GM18873 (cell line): ENCODE measurements around the gene MED8.

Experiments used
- ATAC-seq: cut with Tn5 transposase; IDR thresholded peaks from one replicate; pipeline ENCODE4 v1.9.1; 2021; ENCODE audit warnings: mild to moderate bottlenecking, moderate library complexity, moderate number of reproducible peaks; ENCODE audit not compliant: unreplicated experiment, low FRiP score

Gene MED8

DNA sequence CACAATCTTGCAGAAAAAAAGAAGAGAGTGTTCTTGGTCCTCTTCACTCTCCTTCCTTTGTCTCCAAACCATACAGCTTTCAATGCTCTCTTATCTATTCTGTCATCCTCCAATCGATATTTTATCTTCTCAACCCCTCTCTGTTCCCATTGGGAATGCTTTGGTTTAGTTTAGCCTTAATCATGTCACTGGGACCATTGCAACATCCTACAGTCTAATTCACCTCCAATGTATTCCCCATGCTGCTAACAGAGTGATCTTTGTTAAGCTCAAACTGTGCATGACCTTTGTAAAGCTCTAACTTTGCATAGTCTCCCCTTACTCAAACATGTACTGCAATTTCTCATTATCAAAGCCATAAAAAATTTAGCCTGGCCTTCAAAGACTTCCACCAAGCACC is 49.0 kb downstream of the MED8 start:
- ATAC-seq, result no peak

DNA sequence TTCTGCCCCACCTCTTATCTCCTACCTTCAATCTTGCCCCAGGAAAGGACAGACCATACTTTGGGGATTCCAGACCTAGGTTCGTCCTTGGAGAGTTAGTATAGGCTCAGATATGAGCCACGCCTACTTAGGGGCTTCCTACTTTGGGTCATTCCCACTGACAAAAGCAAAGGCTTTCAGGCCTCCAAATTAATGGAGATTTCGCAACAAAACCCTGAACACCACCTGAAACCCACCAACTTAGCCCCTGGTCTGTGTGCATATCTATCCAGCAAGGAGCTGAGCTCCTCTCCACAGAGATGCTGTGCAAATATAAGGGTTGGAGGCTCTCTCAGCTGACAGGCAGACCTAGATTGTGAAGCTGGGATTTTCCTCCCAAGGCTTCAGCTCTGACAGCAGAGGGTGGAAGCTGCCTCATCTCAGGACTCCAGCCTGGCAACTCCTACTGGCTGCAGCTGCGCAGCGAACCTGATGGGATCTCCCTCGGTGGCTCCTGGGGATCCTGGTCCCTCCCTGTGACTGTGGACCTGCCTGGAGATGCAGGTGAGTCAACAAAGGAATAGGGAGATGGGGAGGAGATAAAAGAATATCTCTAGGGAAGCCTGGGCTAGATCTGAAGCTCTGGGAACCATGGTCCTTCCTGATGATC is 49.9 kb downstream of the MED8 start:
- ATAC-seq, result no peak

DNA sequence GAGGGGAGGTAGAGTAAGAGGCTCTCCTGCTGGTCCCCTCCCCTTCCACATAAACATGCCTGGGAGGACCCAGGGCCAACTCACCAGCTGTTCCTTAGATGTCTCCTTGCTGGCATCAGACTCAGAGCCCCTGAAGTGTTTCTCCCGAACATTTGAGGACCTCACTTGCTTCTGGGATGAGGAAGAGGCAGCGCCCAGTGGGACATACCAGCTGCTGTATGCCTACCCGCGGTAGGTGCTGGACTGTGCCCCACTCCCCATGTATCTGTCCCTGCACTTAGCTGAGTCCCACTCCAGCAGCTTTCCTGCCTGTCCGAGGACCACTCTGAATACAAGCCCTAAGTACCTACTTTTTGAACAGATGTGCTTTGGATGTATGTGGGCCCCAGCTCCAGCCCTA is 51.6 kb downstream of the MED8 start:
- ATAC-seq, result no peak

DNA sequence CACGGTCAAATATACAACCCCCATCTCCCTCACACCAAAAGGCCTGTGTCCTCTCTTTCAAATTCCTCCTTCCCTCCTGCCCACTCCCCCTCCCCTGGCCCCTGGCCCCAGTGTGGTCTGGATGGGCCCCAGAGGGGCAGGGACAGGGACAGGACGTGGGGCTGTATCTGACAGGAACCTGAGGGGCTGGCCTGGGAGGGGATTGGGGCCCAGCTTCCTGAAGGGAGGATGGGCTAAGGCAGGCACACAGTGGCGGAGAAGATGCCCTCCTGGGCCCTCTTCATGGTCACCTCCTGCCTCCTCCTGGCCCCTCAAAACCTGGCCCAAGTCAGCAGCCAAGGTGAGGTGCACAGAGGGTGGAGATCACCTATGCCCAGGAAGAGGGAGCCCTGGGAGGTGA is 52.0 kb downstream of the MED8 start, which contains the start of gene MPL:
TSS of gene MPL (plus strand) at position 231 of the 400 bp plus-strand sequence. CDS start at position 262, 31 bp downstream.
- no peak for ATAC-seq

DNA sequence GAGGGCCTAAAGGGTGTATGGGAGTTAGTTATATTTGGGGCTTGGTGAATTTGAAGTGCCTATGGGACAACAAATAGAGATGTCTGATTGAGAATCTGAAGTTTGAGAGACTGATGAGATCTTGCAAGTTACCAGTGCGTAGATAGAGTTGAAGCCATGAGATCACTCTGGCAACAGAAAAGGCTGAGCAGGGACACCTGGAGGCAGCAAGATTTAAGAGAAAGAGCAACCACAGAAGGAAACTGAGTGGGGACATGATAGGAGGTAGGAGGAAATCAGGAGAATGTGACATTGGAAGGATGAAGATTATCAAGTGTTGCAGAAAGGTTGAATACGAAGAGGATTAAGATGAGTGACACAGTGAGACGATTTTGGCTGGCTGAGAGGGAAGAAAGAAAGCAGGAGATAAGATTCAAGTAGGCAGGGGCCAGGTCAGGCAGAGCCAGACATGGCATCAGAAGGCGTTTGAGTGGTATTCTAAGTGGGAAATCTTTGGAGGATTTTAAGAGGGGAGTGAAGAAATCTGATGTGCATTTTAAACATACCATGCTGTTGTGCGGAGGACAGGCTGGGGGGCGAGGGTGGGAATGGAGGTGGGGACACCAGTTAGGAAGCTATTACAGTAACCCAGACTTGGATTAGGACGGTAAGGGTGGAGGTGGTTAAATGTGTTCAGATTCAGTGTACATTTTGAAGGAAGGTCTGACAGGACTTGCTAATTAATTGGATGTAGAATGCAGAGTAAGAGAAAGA is 55.0 kb downstream of the MED8 start:
- ATAC-seq, result no peak
